Sigmoid colon (tissue), 7 donors: ENCODE data around the gene TOP3A. TPM values are rescaled to one million over a fixed set of nuclear protein-coding genes. Genes with fewer than 3 reads are reported as not detected.

Source experiments
- DNase-seq: peaks from one replicate; pipeline ENCODE4 v3.0.0-alpha.2; 2019
- H3K27ac ChIP-seq, 4 donors: fragments of 200-600 bp; sonication (generic); one replicate each; pipeline ENCODE4 v1.5.1; 2016 to 2019; ENCODE audit warnings: mild to moderate bottlenecking in 1 of 4
- H3K27me3 ChIP-seq, 3 donors: fragments of 200-600 bp; sonication (generic); one replicate each; pipeline ENCODE4 v1.5.1; 2019; ENCODE audit warnings: mild to moderate bottlenecking in 1 of 3
- H3K36me3 ChIP-seq, 4 donors: fragments of 200-600 bp; sonication (generic); one replicate each; pipeline ENCODE4 v1.5.1; 2016 to 2019
- H3K4me1 ChIP-seq, 4 donors: fragments of 200-600 bp; sonication (generic); one replicate each; pipeline ENCODE4 v1.5.1; 2017 to 2019
- H3K4me3 ChIP-seq, 4 donors: fragments of 200-600 bp; sonication (generic); one replicate each; pipeline ENCODE4 v1.5.1; 2017 to 2019; ENCODE audit warnings: mild to moderate bottlenecking in 2 of 4, moderate library complexity in 1 of 4
- H3K9me3 ChIP-seq, 4 donors: fragments of 200-600 bp in 3 of 4; sonication (generic) in 3 of 4; one replicate each; pipeline versions ENCODE4 v1.5.1 to v1.6.1; 2013 to 2019
- CTCF ChIP-seq, 4 experiments: fragments of 450-650 bp in 3 of 4; fragments of 200-600 bp in 1 of 4; IDR thresholded peaks; one replicate each; pipeline ENCODE4 v1.5.1; 2016 to 2019; ENCODE audit warnings: antibody characterized with exemption in 4 of 4, mild to moderate bottlenecking in 3 of 4, moderate library complexity in 2 of 4
- EP300 ChIP-seq, 4 donors: sonication (generic); formaldehyde crosslinking; IDR thresholded peaks; one replicate each; pipeline ENCODE4 v1.6.1; 2017; ENCODE audit warnings: antibody characterized with exemption in 4 of 4
- POLR2A ChIP-seq, 2 donors: fragments of 450-650 bp; IDR thresholded peaks; one replicate each; pipeline ENCODE4 v1.6.1; 2016; ENCODE audit warnings: antibody characterized with exemption in 2 of 2, mild to moderate bottlenecking in 2 of 2, moderate library complexity in 2 of 2
- POLR2AphosphoS5 ChIP-seq, 4 donors: sonication (generic); formaldehyde crosslinking; IDR thresholded peaks; one replicate each; pipeline ENCODE4 v1.6.1; 2017; ENCODE audit warnings: antibody characterized with exemption in 4 of 4
- WGBS, 2 donors: extraction: QIAGEN DNeasy Blood & Tissue Kit; methylation state at CpG; one replicate each; pipeline ENCODE4 v1.1.7; 2013; 5-methylcytosine and 5-hydroxymethylcytosine counted together
- intact Hi-C: fragments of 100-400 bp; cut with DNase I; formaldehyde crosslinking; loops from one replicate; pipeline ENCODE4 v1.15.1; 2023
- polyA plus RNA-seq, 3 donors: library from polyadenylated mRNA; stranded (reverse); fragments of 200-250 nt; gene quantifications; one replicate each; pipeline ENCODE4 v1.2.3, GENCODE V29; 2013
- total RNA-seq, 4 donors: library from RNA; depleted of rRNA; stranded (reverse); fragments of >200 nt; gene quantifications; one replicate each; pipeline ENCODE4 v1.1.0, GENCODE V29; 2016
- donor health status: healthy with polysubstance abuse.
- donor health status: Bipolar disorder and iron deficiency.
- donor health status: healthy.

TOP3A gene
- total and polyA plus RNA-seq, 7 donors = 5.4 to 42.4 (median 22.1) TPM

GRCh38 chr17:18324140-18325050 is 9.6 kb upstream of the TOP3A start:
- Histone ChIP-seq H3K4me1 (peaks cover 0 to 21% (median 15%) of the 10 kb centered on the region in 4 donors), H3K27ac (no peak overlapping the region), H3K4me3 (no peak overlapping the region), H3K36me3 (peaks cover 28 to 92% (median 36%) of the 10 kb centered on the region in 4 donors), H3K27me3 (no peaks in the 10 kb centered on the region), H3K9me3 (no peaks in the 10 kb centered on the region)
- 92 to 93% methylated on average over 27 of the region's 27 CpGs for WGBS, 2 donors
- TF ChIP-seq POLR2AphosphoS5 (IDR thresholded peaks at IDR 0.05) (no peak), CTCF (IDR thresholded peaks at IDR 0.05) (no peak), EP300 (IDR thresholded peaks at IDR 0.05) (no peak), POLR2A (IDR thresholded peaks at IDR 0.05) (no peak)
- DNase-seq = peak; percentile 45
- intact Hi-C loops = no loop called here

GRCh38 chr17:18323507-18324139 is 8.8 kb upstream of the TOP3A start:
- Histone ChIP-seq H3K4me3 (no peak overlapping the region), H3K27ac (no peak overlapping the region), H3K36me3 (peaks cover 26 to 92% (median 38%) of the 10 kb centered on the region in 4 donors), H3K9me3 (no peaks in the 10 kb centered on the region), H3K27me3 (no peaks in the 10 kb centered on the region), H3K4me1 (peaks cover 0 to 29% (median 22%) of the 10 kb centered on the region in 4 donors)
- WGBS, 2 donors = 92 to 93% methylated on average over 16 of the region's 16 CpGs
- TF ChIP-seq CTCF (IDR thresholded peaks at IDR 0.05) = no peak
- no peak for TF ChIP-seq POLR2A (IDR thresholded peaks at IDR 0.05)
- TF ChIP-seq EP300 (IDR thresholded peaks at IDR 0.05) = no peak
- no peak for TF ChIP-seq POLR2AphosphoS5 (IDR thresholded peaks at IDR 0.05)
- peak; percentile 38 for DNase-seq
- intact Hi-C loops = no loop called here

- Histone ChIP-seq H3K27ac (no peak overlapping the region), H3K4me1 (peaks cover 0 to 35% (median 28%) of the 10 kb centered on the region in 4 donors), H3K27me3 (no peaks in the 10 kb centered on the region), H3K9me3 (no peaks in the 10 kb centered on the region), H3K4me3 (no peak overlapping the region), H3K36me3 (peaks cover 25 to 92% (median 36%) of the 10 kb centered on the region in 4 donors)
- peak; percentile 25 for DNase-seq
- WGBS, 2 donors = 66 to 71% methylated on average over 3 of the region's 3 CpGs
- intact Hi-C loops = no loop called here
- no peak for TF ChIP-seq POLR2AphosphoS5 (IDR thresholded peaks at IDR 0.05)
- TF ChIP-seq POLR2A (IDR thresholded peaks at IDR 0.05) = no peak
- TF ChIP-seq EP300 (IDR thresholded peaks at IDR 0.05) = no peak
- no peak for TF ChIP-seq CTCF (IDR thresholded peaks at IDR 0.05)
These were observed 8.2 kb upstream of the TOP3A start for GRCh38 chr17:18323007-18323406.

GRCh38 chr17:18322522-18322921 is 7.7 kb upstream of the TOP3A start:
- intact Hi-C loops = no loop called here
- WGBS, 2 donors = 93 to 95% methylated on average over 12 of the region's 12 CpGs
- peak; percentile 50 for DNase-seq
- H3K4me1 ChIP-seq = peaks cover 0 to 40% (median 33%) of the 10 kb centered on the region in 4 donors
- H3K36me3 ChIP-seq = peaks cover 25 to 92% (median 38%) of the 10 kb centered on the region in 4 donors
- no peak overlapping the region for H3K27ac ChIP-seq
- no peaks in the 10 kb centered on the region for H3K27me3 ChIP-seq
- H3K9me3 ChIP-seq = no peaks in the 10 kb centered on the region
- H3K4me3 ChIP-seq = no peak overlapping the region
- TF ChIP-seq POLR2AphosphoS5 (IDR thresholded peaks at IDR 0.05) (no peak), EP300 (IDR thresholded peaks at IDR 0.05) (no peak), CTCF (IDR thresholded peaks at IDR 0.05) (no peak), POLR2A (IDR thresholded peaks at IDR 0.05) (no peak)
